HCT116 (cell line): ENCODE data around the gene ECSCR.

Source experiments
- CEBPB ChIP-seq: IDR thresholded peaks from 2 replicates; pipeline ENCODE4 v1.6.1; 2012; ENCODE audit warnings: low read depth
- CTCF ChIP-seq, 3 experiments: fragments of 200-600 bp in 1 of 3; sonication (generic) in 1 of 3; IDR thresholded peaks in 2 of 3; conservative IDR thresholded peaks in 1 of 3; 2 replicates each; pipeline ENCODE4 v1.5.1; 2012 to 2017; ENCODE audit warnings: low read depth in 2 of 3, low read length in 2 of 3, antibody characterized with exemption in 1 of 3, borderline replicate concordance in 1 of 3, control low read depth in 1 of 3, mild to moderate bottlenecking in 1 of 3, mixed read lengths in 1 of 3, mixed run types in 1 of 3, moderate library complexity in 1 of 3; ENCODE audit not compliant: insufficient read depth in 1 of 3
- EGR1 ChIP-seq: IDR thresholded peaks from 2 replicates; pipeline ENCODE4 v1.6.1; 2012; ENCODE audit warnings: low read depth
- EZH2 ChIP-seq: fragments of 200-600 bp; sonication (generic); IDR thresholded peaks from 2 replicates; pipeline ENCODE4 v1.6.1; 2017; ENCODE audit warnings: antibody characterized with exemption, mixed run types
- FOSL1 ChIP-seq: IDR thresholded peaks from 2 replicates; pipeline ENCODE4 v1.6.1; 2012; ENCODE audit warnings: low read depth
- POLR2A ChIP-seq: IDR thresholded peaks from 2 replicates; pipeline ENCODE4 v1.7.0; 2011; ENCODE audit warnings: borderline replicate concordance; ENCODE audit not compliant: insufficient read depth, insufficient read length; ENCODE audit errors: extremely low read depth
- POLR2AphosphoS5 ChIP-seq: IDR thresholded peaks from 2 replicates; pipeline ENCODE4 v1.6.1; 2011; ENCODE audit warnings: mild to moderate bottlenecking, low read depth, low read length, moderate library complexity
- RAD21 ChIP-seq: IDR thresholded peaks from 2 replicates; pipeline ENCODE4 v1.6.1; 2012; ENCODE audit warnings: low read depth, mild to moderate bottlenecking
- REST ChIP-seq: IDR thresholded peaks from 2 replicates; pipeline ENCODE4 v1.6.1; 2012; ENCODE audit warnings: low read depth
- YY1 ChIP-seq: IDR thresholded peaks from 2 replicates; pipeline ENCODE4 v1.6.1; 2011; ENCODE audit warnings: low read length, low read depth, moderate library complexity, mild to moderate bottlenecking; ENCODE audit not compliant: insufficient replicate concordance; ENCODE audit errors: extremely low read depth
- ZBTB33 ChIP-seq: IDR thresholded peaks from 2 replicates; pipeline ENCODE4 v1.6.1; 2011; ENCODE audit warnings: mild to moderate bottlenecking, low read length, moderate library complexity; ENCODE audit not compliant: insufficient replicate concordance; ENCODE audit errors: extremely low read depth

- TF ChIP-seq CTCF (IDR thresholded peaks at IDR 0.05 in 2 of 3, conservative IDR thresholded peaks at IDR 0.05 in 1 of 3; ENCODE audit: borderline replicate concordance in 1 of 3, insufficient read depth in 1 of 3, low read depth in 2 of 3, low read length in 2 of 3) = no peak
- TF ChIP-seq ZBTB33 = no peak
- no peak for TF ChIP-seq POLR2A
- TF ChIP-seq POLR2AphosphoS5 = no peak
- no peak for TF ChIP-seq EGR1
- no peak for TF ChIP-seq RAD21
- TF ChIP-seq YY1 = no peak
- TF ChIP-seq EZH2 = no peak
- TF ChIP-seq REST = no peak
- TF ChIP-seq CEBPB = no peak
- TF ChIP-seq FOSL1 = no peak
Measured at GRCh38 chr5:139473565-139473964, 11.0 kb upstream of the ECSCR start.
